HepG2 (cell line): ENCODE measurements around the gene CAMTA2. TPM values are rescaled to one million over a fixed set of nuclear protein-coding genes. Genes with fewer than 3 reads are reported as not detected.
A peak's percentile ranks its signal among the peaks of the same experiment; 100 is the strongest.

Experiments used
- ATF7 ChIP-seq, 2 experiments: fragments of 450-650 bp in 1 of 2; sonication (generic) in 1 of 2; formaldehyde crosslinking in 1 of 2; IDR thresholded peaks; 2 replicates each; pipeline versions ENCODE4 v1.4.0 to v1.6.1; 2016 to 2020; ENCODE audit warnings: antibody characterized with exemption in 1 of 2, mild to moderate bottlenecking in 1 of 2, missing genetic modification reagents in 1 of 2
- BHLHE40 ChIP-seq: IDR thresholded peaks from 2 replicates; pipeline ENCODE4 v1.6.1; 2011; ENCODE audit warnings: low read length, improper control_type of control experiment
- CREB1 ChIP-seq, 2 experiments: fragments of 450-650 bp in 1 of 2; IDR thresholded peaks; 2 replicates each; pipeline ENCODE4 v1.6.1; 2016 to 2017; ENCODE audit warnings: control low read depth in 1 of 2, mild to moderate bottlenecking in 1 of 2, missing compliant biosample characterization in 1 of 2, missing genetic modification characterization in 1 of 2
- EED ChIP-seq: sonication (generic); formaldehyde crosslinking; IDR thresholded peaks from 2 replicates; pipeline ENCODE4 v1.5.0; 2020; ENCODE audit warnings: mild to moderate bottlenecking, missing genetic modification reagents
- ELF4 ChIP-seq: sonication (generic); formaldehyde crosslinking; IDR thresholded peaks from 2 replicates; pipeline ENCODE4 v1.5.0; 2020; ENCODE audit warnings: missing genetic modification reagents, mild to moderate bottlenecking, moderate library complexity, borderline replicate concordance
- GATAD1 ChIP-seq: IDR thresholded peaks from 2 replicates; pipeline ENCODE4 v1.6.1; 2016; ENCODE audit warnings: missing genetic modification reagents, missing compliant biosample characterization
- JUND ChIP-seq: sonication (generic); formaldehyde crosslinking; IDR thresholded peaks from 2 replicates; pipeline ENCODE4 v1.8.0; 2022; ENCODE audit warnings: mild to moderate bottlenecking, missing genetic modification reagents
- KAT2B ChIP-seq: fragments of 150-350 bp; IDR thresholded peaks from 2 replicates; pipeline ENCODE4 v1.6.1; 2014; ENCODE audit warnings: low read depth, low read length, borderline replicate concordance
- KDM2A ChIP-seq: sonication (generic); formaldehyde crosslinking; IDR thresholded peaks from 2 replicates; pipeline ENCODE4 v1.4.0; 2020; ENCODE audit warnings: low read depth, missing genetic modification reagents, borderline replicate concordance
- MEF2D ChIP-seq: sonication (generic); formaldehyde crosslinking; IDR thresholded peaks from 2 replicates; pipeline ENCODE4 v1.5.1; 2020; ENCODE audit warnings: mild to moderate bottlenecking, missing genetic modification reagents
- NFRKB ChIP-seq: fragments of 450-650 bp; IDR thresholded peaks from 2 replicates; pipeline ENCODE4 v1.6.1; 2017
- SMAD1 ChIP-seq: sonication (generic); formaldehyde crosslinking; IDR thresholded peaks from 2 replicates; pipeline ENCODE4 v1.4.0; 2020; ENCODE audit warnings: missing genetic modification reagents, low read depth, mild to moderate bottlenecking, borderline replicate concordance
- TFDP2 ChIP-seq: sonication (generic); formaldehyde crosslinking; IDR thresholded peaks from 2 replicates; pipeline ENCODE4 v1.4.0; 2020; ENCODE audit warnings: missing genetic modification reagents
- TRIM22 ChIP-seq: fragments of 450-650 bp; IDR thresholded peaks from 2 replicates; pipeline ENCODE4 v1.6.1; 2017
- XRCC5 ChIP-seq: fragments of 200-400 bp; formaldehyde crosslinking; optimal IDR thresholded peaks from 2 replicates; pipeline ENCODE3; 2017; ENCODE audit warnings: mild to moderate bottlenecking, low read length
- ZBTB37 ChIP-seq: sonication (generic); formaldehyde crosslinking; IDR thresholded peaks from 2 replicates; pipeline ENCODE4 v1.4.0; 2020; ENCODE audit warnings: mild to moderate bottlenecking, missing genetic modification reagents
- ZNF274 ChIP-seq: sonication (generic); formaldehyde crosslinking; IDR thresholded peaks from 2 replicates; pipeline ENCODE4 v1.5.1; 2020; ENCODE audit warnings: mild to moderate bottlenecking, missing genetic modification reagents
- ZNF431 ChIP-seq: sonication (generic); formaldehyde crosslinking; IDR thresholded peaks from 2 replicates; pipeline ENCODE4 v1.9.0; 2022; ENCODE audit warnings: missing genetic modification reagents, low read depth, mild to moderate bottlenecking, borderline replicate concordance
- ZNF446 ChIP-seq: sonication (generic); formaldehyde crosslinking; IDR thresholded peaks from 2 replicates; pipeline ENCODE4 v1.5.0; 2020; ENCODE audit warnings: mild to moderate bottlenecking, missing genetic modification reagents
- ZNF484 ChIP-seq: sonication (generic); formaldehyde crosslinking; IDR thresholded peaks from 2 replicates; pipeline ENCODE4 v1.5.1; 2020; ENCODE audit warnings: mild to moderate bottlenecking, low read depth, missing genetic modification reagents, borderline replicate concordance
- polyA plus RNA-seq, 8 experiments: library from polyadenylated mRNA; depleted of rRNA in 3 of 8; stranded (reverse) in 7 of 8; unstranded in 1 of 8; fragments of >200 nt; fragmentation: Illumina TruSeq in 4 of 8; extraction: Trizol in 4 of 8; gene quantifications; 2 replicates each; pipeline versions ENCODE4 v1.2.1 to v1.2.3, GENCODE V29; 2011 to 2016; ENCODE audit warnings: low read depth in 4 of 8, missing spikeins in 1 of 8, mixed read lengths in 1 of 8; ENCODE audit not compliant: insufficient read depth in 1 of 8
- total RNA-seq, 5 experiments: library from RNA; depleted of rRNA; stranded (reverse); fragments of >200 nt; fragmentation: Illumina TruSeq; extraction: Trizol; gene quantifications; 2 replicates each; pipeline ENCODE4 v1.2.3, GENCODE V29; 2016; ENCODE audit warnings: low read depth in 1 of 5
- TF ChIP-seq, protein P1 (sequence below): sonication (generic); formaldehyde crosslinking; IDR thresholded peaks from 2 replicates; pipeline ENCODE4 v1.8.0; 2022; ENCODE audit warnings: mild to moderate bottlenecking, missing genetic modification reagents, moderate library complexity
- TF ChIP-seq, protein P2 (sequence below): sonication (generic); formaldehyde crosslinking; IDR thresholded peaks from 2 replicates; pipeline ENCODE4 v1.8.1; 2023; ENCODE audit warnings: mild to moderate bottlenecking, inconsistent platforms, moderate library complexity, missing genetic modification reagents, borderline replicate concordance

The CAMTA2 gene
- total and polyA plus RNA-seq, 2 of the 13 experiments (the other 11 are each of a cell fraction or from before 2014, with no cell fraction given) = 4.1 to 7.1 TPM

DNA sequence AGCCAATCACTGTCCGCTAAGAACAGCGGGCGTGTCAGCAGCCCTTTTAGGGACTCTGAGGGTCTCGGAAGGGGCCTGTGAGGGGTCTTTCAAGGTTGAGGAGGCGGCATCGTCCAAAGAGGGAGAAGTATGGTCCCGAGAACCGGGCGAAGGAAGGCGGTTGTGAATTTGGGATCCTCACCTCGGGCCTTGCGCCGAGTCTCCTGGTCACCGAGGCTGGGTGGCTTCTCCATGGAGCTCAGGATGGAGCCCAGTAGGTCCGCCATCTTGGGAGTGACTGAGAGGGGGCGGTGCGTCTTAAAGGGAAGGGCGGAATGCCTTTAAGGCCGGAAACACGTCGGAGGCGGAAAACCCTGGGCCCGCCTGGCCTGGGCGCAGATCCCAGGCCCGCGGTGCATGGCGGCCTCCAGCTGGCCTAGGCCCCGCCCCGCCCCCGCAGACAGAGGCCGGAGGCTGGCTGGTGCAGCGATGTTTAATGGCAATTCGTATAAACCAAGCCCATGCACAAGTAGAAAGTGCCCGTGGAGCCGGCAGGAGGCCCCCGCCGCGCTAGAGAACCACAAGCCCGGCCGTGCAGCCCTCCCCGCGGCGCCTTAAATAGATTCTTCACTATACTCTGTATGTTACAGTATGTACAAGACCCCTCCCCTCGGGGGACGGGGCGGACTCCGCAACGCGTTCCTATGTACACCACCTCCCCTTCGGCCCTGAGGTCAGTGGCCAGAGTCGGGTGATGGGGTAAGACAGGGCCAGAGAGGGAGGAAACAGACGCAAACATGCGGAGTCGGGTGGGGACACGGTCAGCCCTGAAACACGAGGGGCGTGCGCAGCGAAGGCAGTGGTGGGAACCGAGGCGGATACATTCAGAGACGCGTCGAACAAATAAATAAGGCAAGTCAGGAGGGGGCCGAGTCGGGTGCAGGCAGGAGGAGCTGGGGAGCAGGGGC lies 19.7 kb downstream of the CAMTA2 start, which contains the start of gene SPAG7 (continued):
- TF ChIP-seq MEF2D (no peak), XRCC5 (peak; percentile 45), TRIM22 (no peak), JUND (peak; percentile 59; the same call in 1 of the 2 replicates), ZNF446 (CRISPR knock-in tag) (0 out of 2 replicates have a peak, but pooled peaks have one; percentile 11), ZNF274 (CRISPR knock-in tag) (no peak), GATAD1 (CRISPR knock-in tag) (peak; percentile 78), SMAD1 (no peak), ATF7 (IDR thresholded peaks at IDR 0.05) (no peak), ATF7 (CRISPR knock-in tag; IDR thresholded peaks at IDR 0.05) (no peak), KDM2A (CRISPR knock-in tag) (peak; percentile 68; the same call in 1 of the 2 replicates), KAT2B (no peak), BHLHE40 (no peak), ELF4 (CRISPR knock-in tag) (no peak), CREB1 (IDR thresholded peaks at IDR 0.05) (no peak), CREB1 (CRISPR knock-in tag; IDR thresholded peaks at IDR 0.05) (peak; percentile 66), TFDP2 (CRISPR knock-in tag) (peak; percentile 3; the same call in 1 of the 2 replicates), EED (CRISPR knock-in tag) (no peak), ZNF431 (no peak), ZNF484 (CRISPR knock-in tag) (no peak), ZBTB37 (CRISPR knock-in tag) (no peak), NFRKB (peak; percentile 90)
- TF ChIP-seq, protein P1, sequence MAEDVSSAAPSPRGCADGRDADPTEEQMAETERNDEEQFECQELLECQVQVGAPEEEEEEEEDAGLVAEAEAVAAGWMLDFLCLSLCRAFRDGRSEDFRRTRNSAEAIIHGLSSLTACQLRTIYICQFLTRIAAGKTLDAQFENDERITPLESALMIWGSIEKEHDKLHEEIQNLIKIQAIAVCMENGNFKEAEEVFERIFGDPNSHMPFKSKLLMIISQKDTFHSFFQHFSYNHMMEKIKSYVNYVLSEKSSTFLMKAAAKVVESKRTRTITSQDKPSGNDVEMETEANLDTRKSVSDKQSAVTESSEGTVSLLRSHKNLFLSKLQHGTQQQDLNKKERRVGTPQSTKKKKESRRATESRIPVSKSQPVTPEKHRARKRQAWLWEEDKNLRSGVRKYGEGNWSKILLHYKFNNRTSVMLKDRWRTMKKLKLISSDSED = peak; percentile 79; the same call in 1 of the 2 replicates
- TF ChIP-seq, protein P2, sequence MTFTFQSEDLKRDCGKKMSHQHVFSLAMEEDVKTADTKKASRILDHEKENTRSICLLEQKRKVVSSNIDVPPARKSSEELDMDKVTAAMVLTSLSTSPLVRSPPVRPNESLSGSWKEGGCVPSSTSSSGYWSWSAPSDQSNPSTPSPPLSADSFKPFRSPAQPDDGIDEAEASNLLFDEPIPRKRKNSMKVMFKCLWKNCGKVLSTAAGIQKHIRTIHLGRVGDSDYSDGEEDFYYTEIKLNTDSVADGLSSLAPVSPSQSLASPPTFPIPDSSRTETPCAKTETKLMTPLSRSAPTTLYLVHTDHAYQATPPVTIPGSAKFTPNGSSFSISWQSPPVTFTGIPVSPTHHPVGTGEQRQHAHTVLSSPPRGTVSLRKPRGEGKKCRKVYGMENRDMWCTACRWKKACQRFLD (CRISPR knock-in tag) = 0 out of 2 replicates have a peak, but pooled peaks have one; percentile 40
